Measurements from ENCODE around the gene TTLL11.
"Not testable (repeated sequence)": the region's sequence is repeated elsewhere in the genome, so short reads cannot be mapped to it uniquely, and the experiment has no call there.

DNA sequence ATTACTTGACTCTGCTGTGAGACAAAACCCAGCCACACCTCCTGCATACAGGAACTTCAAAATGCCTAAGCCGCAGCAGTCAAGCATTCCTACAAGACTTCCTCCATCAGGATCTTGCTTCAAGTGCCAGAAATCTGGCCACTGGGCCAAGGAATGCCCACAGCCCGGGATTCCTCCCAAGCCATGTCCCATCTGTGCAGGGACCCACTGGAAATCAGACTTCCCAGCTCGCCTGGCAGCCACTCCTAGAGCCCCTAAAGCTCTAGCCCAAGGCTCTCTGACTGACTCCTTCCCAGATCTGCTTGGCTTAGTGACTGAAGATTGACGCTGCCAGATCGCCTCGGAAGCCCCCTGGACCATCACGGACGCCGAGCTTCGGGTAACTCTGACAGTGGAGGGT, 300.6 kb downstream of the TTLL11 start:
- TF ChIP-seq, protein P1, sequence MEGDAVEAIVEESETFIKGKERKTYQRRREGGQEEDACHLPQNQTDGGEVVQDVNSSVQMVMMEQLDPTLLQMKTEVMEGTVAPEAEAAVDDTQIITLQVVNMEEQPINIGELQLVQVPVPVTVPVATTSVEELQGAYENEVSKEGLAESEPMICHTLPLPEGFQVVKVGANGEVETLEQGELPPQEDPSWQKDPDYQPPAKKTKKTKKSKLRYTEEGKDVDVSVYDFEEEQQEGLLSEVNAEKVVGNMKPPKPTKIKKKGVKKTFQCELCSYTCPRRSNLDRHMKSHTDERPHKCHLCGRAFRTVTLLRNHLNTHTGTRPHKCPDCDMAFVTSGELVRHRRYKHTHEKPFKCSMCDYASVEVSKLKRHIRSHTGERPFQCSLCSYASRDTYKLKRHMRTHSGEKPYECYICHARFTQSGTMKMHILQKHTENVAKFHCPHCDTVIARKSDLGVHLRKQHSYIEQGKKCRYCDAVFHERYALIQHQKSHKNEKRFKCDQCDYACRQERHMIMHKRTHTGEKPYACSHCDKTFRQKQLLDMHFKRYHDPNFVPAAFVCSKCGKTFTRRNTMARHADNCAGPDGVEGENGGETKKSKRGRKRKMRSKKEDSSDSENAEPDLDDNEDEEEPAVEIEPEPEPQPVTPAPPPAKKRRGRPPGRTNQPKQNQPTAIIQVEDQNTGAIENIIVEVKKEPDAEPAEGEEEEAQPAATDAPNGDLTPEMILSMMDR (IDR thresholded peaks at IDR 0.05), result not testable (repeated sequence)
- TF ChIP-seq POLR2A (IDR thresholded peaks at IDR 0.05), result not testable (repeated sequence)

Measured in right lobe of liver (tissue), 4 donors.